Effector CD8-positive, alpha-beta T cell (primary cell): ENCODE results near the gene TECR.
"Not testable (repeated sequence)": the region's sequence is repeated elsewhere in the genome, so short reads cannot be mapped to it uniquely, and the experiment has no call there.

Source experiments
- DNase-seq: peaks from one replicate; lab custom pipeline; 2025; lab: John Stamatoyannopoulos, UW

TECR gene

DNA sequence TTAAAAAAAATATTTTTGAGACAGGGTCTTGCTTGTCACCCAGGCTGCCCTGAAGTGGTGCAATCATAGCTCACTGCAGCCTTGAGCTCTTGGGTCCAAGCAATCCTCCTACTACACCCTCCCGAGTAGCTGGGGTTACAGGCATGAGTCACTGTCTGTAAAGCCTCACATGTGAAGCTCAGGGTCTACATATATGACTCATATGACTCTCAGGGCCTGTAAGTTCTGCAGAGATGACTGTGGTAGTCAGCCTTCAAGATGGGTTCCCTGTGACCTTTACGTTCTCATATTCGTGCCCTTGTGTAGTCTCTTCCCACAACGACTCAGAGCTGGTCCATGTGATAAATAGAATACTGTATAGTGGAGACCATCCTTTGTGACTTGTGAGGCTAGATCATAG, 60.0 kb downstream of the TECR start:
- DNase-seq: not testable (repeated sequence)

- DNase-seq: no peak
Observed at GRCh38 chr19:14595558-14595957, 66.2 kb downstream of the TECR start.

- DNase-seq: no peak
Observed at GRCh38 chr19:14599548-14600147, 70.3 kb downstream of the TECR start.

GRCh38 chr19:14603990-14604387, 74.6 kb downstream of the TECR start:
- no peak for DNase-seq

GRCh38 chr19:14606627-14607026, 77.2 kb downstream of the TECR start:
- no peak for DNase-seq

DNA sequence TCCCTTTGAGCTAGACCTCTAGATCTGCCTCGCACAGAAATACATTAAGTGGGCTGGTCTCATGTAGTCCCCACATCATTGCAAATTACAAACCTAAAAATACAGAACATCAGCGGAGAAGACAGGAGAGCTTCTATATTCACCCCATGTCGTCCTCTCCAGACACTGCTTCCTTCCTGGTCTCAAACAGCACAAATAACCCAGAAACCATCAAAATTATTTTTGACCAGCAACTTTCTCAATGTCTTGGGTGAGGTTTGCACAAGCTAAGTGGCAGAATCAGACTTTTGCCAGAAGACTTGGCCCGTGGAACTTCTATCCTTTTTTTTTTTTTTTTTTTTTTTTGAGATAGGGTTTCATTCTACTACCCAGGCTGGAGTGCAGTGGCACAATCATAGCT, 81.7 kb downstream of the TECR start:
- DNase-seq: no peak

DNA sequence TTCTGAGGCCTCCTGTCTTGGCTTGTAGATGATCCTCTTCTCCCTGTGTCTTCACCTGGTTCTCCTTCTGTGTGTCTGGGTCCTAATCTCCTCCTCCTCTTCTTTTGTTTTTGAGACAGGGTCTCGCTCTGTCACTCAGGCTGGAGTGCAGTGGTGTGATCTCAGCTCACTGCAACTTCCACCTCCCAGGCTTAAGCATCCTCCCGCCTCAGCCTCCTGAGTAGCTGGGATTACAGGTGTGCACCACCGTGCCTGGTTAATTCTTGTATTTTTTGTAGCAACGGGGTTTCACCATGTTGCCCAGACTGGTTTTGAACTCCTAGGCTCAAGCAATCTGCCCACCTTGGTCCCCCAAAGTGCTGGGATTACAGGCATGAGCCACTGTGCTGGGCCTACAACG, 82.8 kb downstream of the TECR start:
- not testable (repeated sequence) for DNase-seq

GRCh38 chr19:14612657-14613056, 83.3 kb downstream of the TECR start:
- DNase-seq: no peak

DNA sequence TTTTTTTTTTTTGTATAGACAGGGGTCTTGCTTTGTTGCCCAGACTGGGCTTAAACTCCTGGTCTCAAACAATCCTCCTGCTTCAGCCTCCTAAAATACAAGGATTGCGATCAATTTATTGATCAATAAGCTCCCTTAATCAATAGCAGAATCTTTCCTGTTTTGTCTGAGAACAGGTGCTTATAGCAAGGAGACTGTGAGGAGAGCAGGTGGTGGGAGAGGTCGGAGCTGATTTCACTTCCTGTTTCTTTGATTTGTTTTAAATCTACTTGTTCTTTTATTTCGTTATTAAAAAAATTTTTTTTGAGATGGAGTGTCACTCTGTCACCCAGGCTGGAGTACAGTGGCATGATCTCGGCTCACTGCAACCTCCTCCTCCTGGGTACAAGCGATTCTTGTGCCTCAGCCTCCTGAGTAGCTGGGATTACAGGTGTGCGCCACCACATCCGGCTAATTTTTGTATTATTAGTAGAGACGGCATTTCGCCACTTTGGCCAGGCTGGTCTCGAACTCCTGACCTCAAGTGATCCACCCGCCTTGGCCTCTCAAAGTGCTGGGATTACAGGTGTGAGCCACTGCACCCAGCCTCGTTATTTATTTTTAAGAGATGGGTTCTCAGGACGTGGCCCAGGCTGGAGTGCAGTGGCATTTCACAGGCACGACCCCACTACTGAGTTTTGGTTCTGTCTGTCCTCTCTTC, 84.2 kb downstream of the TECR start:
- DNase-seq: not testable (repeated sequence)

- DNase-seq: no peak
Observed at GRCh38 chr19:14614099-14614412, 84.7 kb downstream of the TECR start.
